GM12878 (cell line): Measurements from ENCODE around the gene LVRN. TPM values are rescaled to one million over a fixed set of nuclear protein-coding genes. Genes with fewer than 3 reads are reported as not detected.

Source experiments
- ATAC-seq: fragments of 200-7000 bp; cut with Tn5 transposase; 3 replicates; pipeline ENCODE4 v1.9.1; 2020; ENCODE audit warnings: mild to moderate bottlenecking, moderate library complexity
- BruUV-seq: library from RNA; stranded (reverse); fragments of 400-500 nt; replicated peaks from 2 replicates; lab custom pipeline; 2021; lab: Mats Ljungman, UMichigan
- CTCF ChIA-PET: fragments of 300-600 bp; sonication (Branson Sonifier 250); formaldehyde crosslinking; extraction: SDS; loops from one replicate; lab custom pipeline; 2021; ENCODE audit warnings: inconsistent platforms; lab: Yijun Ruan, JAX
- POLR2A ChIA-PET: fragments of 350-600 bp; formaldehyde crosslinking; extraction: SDS; loops from one replicate; lab custom pipeline; 2021; ENCODE audit warnings: inconsistent platforms; lab: Charles Lee
- RAD21 ChIA-PET: fragments of 300-600 bp; sonication (Branson Sonifier 250); formaldehyde crosslinking; loops from one replicate; lab custom pipeline; 2023; ENCODE audit warnings: antibody characterized with exemption; ENCODE audit not compliant: unreplicated experiment; lab: Charles Lee
- SMC1A ChIA-PET: fragments of 300-600 bp; sonication (Branson Sonifier 250); formaldehyde crosslinking; loops from one replicate; lab custom pipeline; 2023; ENCODE audit not compliant: unreplicated experiment, uncharacterized antibody; lab: Charles Lee
- DNase-seq: peaks from one replicate; pipeline ENCODE4 v3.0.0-alpha.2; 2011; ENCODE audit warnings: low read depth, low spot score
- FAIRE-seq: peaks from 3 replicates; lab custom pipeline; 2011; peaks lifted over from hg19 to GRCh38; lab: Jason Lieb, UNC
- H2AFZ ChIP-seq: 2 replicates; pipeline ENCODE4 v1.6.0; 2011; ENCODE audit warnings: low read depth, low read length, control low read depth; ENCODE audit not compliant: control insufficient read depth
- H3K27ac ChIP-seq: 2 replicates; pipeline ENCODE4 v1.5.1; 2011; ENCODE audit warnings: control low read depth; ENCODE audit not compliant: control insufficient read depth, insufficient read depth
- H3K27me3 ChIP-seq, 2 experiments: replicated peaks in 1 of 2; 2 replicates each; pipeline versions ENCODE4 v1.6.0 to v1.6.1; 2011; ENCODE audit warnings: low read length in 1 of 2; ENCODE audit not compliant: control insufficient read depth in 2 of 2, insufficient read depth in 2 of 2
- H3K36me3 ChIP-seq, 2 experiments: 2 replicates each; pipeline ENCODE4 v1.5.1; 2011; ENCODE audit warnings: low read length in 1 of 2; ENCODE audit not compliant: control insufficient read depth in 2 of 2, insufficient read depth in 2 of 2
- H3K4me1 ChIP-seq: 2 replicates; pipeline ENCODE4 v1.6.1; 2011; ENCODE audit warnings: mild to moderate bottlenecking, low read length, moderate library complexity, mixed read lengths; ENCODE audit not compliant: control insufficient read depth, insufficient read depth
- H3K4me2 ChIP-seq: 2 replicates; pipeline ENCODE4 v1.6.0; 2011; ENCODE audit warnings: control low read depth; ENCODE audit not compliant: control insufficient read depth, insufficient read depth
- H3K4me3 ChIP-seq: fragments of 200-600 bp; sonication (generic); 2 replicates; pipeline ENCODE4 v1.5.1; 2016
- H3K79me2 ChIP-seq: 2 replicates; pipeline ENCODE4 v1.6.0; 2011; ENCODE audit warnings: low read length; ENCODE audit not compliant: control insufficient read depth, insufficient read depth
- H3K9ac ChIP-seq: 2 replicates; pipeline ENCODE4 v1.8.0; 2011; ENCODE audit warnings: low read length, control low read depth, mixed read lengths; ENCODE audit not compliant: control insufficient read depth, insufficient read depth
- H3K9me3 ChIP-seq: replicated peaks from 3 replicates; pipeline ENCODE4 v1.5.1; 2011; ENCODE audit warnings: mild to moderate bottlenecking, low read length; ENCODE audit not compliant: control insufficient read depth, insufficient read depth
- H4K20me1 ChIP-seq: 2 replicates; pipeline ENCODE4 v1.6.0; 2011; ENCODE audit not compliant: control insufficient read depth, insufficient read depth
- ASH2L ChIP-seq: fragments of 300-600, 200-600 bp; sonication (generic); IDR thresholded peaks from 2 replicates; pipeline ENCODE4 v1.6.1; 2017; ENCODE audit warnings: low read depth, mild to moderate bottlenecking, borderline replicate concordance
- MTA3 ChIP-seq: IDR thresholded peaks from 2 replicates; pipeline ENCODE4 v1.6.1; 2012; ENCODE audit warnings: low read length, inconsistent platforms, borderline replicate concordance
- YY1 ChIP-seq: IDR thresholded peaks from 2 replicates; pipeline ENCODE4 v1.6.1; 2011; ENCODE audit warnings: low read depth, mild to moderate bottlenecking, low read length
- WGBS: methylation state at CpG from one replicate; pipeline ENCODE4 v1.1.6; 2016; ENCODE audit warnings: low lambda C conversion rate; ENCODE audit not compliant: insufficient replicate concordance, insufficient coverage; ENCODE audit errors: missing lambda C conversion rate; 5-methylcytosine and 5-hydroxymethylcytosine counted together
- in situ Hi-C: fragments of 300-500 bp; cut with MboI; formaldehyde crosslinking; loops from 9 replicates; pipeline ENCODE4 v1.14.3; 2018; ENCODE audit warnings: mixed read lengths
- intact Hi-C: fragments of 100-400 bp; cut with micrococcal nuclease; formaldehyde crosslinking; loops from one replicate; pipeline ENCODE4 v1.14.2; 2022; ENCODE audit not compliant: unreplicated experiment
- polyA plus RNA-seq, 11 experiments: library from polyadenylated mRNA; depleted of rRNA in 4 of 11; unstranded in 6 of 11; stranded (reverse) in 5 of 11; fragments of >200 nt; fragmentation: Nextera tagmentation in 4 of 11; fragmentation: Illumina TruSeq in 1 of 11; extraction: Ambion mirVana in 4 of 11; extraction: Trizol in 1 of 11; gene quantifications; 1 replicate in 1 of 11; 2 replicates in 10 of 11; pipeline versions ENCODE4 v1.2.1 to v1.2.3, GENCODE V29; 2011 to 2016; ENCODE audit warnings: inconsistent platforms in 2 of 11, missing spikeins in 2 of 11, low read depth in 1 of 11
- total RNA-seq, 4 experiments: library from RNA; depleted of rRNA in 3 of 4; stranded (reverse); fragments of >200 nt in 3 of 4; fragmentation: Illumina TruSeq in 1 of 4; extraction: Trizol in 1 of 4; gene quantifications; 2 replicates each; pipeline versions ENCODE4 v1.2.1 to v1.2.3, GENCODE V29; 2013 to 2021
- TF ChIP-seq, protein P1 (sequence below): fragments of 450-650 bp; IDR thresholded peaks from 2 replicates; pipeline ENCODE4 v1.6.1; 2017; ENCODE audit warnings: antibody characterized with exemption, mild to moderate bottlenecking, moderate library complexity

The LVRN gene
- total and polyA plus RNA-seq, 10 of the 15 experiments (the other 5 are each of a cell fraction or from before 2014, with no cell fraction given): 0.04 to 0.87 (median 0.11) TPM; not detected in 4

- POLR2A ChIA-PET: no interaction called here
- FAIRE-seq: no peak
- TF ChIP-seq ASH2L (no peak), YY1 (no peak), MTA3 (no peak)
- TF ChIP-seq, protein P1, sequence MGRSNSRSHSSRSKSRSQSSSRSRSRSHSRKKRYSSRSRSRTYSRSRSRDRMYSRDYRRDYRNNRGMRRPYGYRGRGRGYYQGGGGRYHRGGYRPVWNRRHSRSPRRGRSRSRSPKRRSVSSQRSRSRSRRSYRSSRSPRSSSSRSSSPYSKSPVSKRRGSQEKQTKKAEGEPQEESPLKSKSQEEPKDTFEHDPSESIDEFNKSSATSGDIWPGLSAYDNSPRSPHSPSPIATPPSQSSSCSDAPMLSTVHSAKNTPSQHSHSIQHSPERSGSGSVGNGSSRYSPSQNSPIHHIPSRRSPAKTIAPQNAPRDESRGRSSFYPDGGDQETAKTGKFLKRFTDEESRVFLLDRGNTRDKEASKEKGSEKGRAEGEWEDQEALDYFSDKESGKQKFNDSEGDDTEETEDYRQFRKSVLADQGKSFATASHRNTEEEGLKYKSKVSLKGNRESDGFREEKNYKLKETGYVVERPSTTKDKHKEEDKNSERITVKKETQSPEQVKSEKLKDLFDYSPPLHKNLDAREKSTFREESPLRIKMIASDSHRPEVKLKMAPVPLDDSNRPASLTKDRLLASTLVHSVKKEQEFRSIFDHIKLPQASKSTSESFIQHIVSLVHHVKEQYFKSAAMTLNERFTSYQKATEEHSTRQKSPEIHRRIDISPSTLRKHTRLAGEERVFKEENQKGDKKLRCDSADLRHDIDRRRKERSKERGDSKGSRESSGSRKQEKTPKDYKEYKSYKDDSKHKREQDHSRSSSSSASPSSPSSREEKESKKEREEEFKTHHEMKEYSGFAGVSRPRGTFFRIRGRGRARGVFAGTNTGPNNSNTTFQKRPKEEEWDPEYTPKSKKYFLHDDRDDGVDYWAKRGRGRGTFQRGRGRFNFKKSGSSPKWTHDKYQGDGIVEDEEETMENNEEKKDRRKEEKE: no peak
- no TSS peak for BruUV-seq
- DNase-seq: no peak
- intact Hi-C loops (loop anchor here (10.0 kb wide), 1 partner anchor 526 kb away; the partner anchor contains the start of gene FEM1C), in situ Hi-C loops (loop anchor here (25.0 kb wide), 1 partner anchor 234 kb away; the partner anchor contains the start of genes AP3S1 and ATG12)
- H3K4me3 ChIP-seq: no peak overlapping the region
- H4K20me1 ChIP-seq: no peaks in the 10 kb centered on the region
- H3K4me2 ChIP-seq: no peak overlapping the region
- H3K79me2 ChIP-seq: no peaks in the 10 kb centered on the region
- H3K36me3 ChIP-seq: no peaks in the 10 kb centered on the region
- CTCF ChIA-PET: no interaction called here
- RAD21 ChIA-PET: no interaction called here
- H3K9ac ChIP-seq: no peak overlapping the region
- H3K9me3 ChIP-seq: no peaks in the 10 kb centered on the region
- H2AFZ ChIP-seq: no peak overlapping the region
- H3K27me3 ChIP-seq: peaks cover 2 to 3% of the 10 kb centered on the region in 2 experiments; a peak in 3 of 4 replicates
- ATAC-seq: no peak
- SMC1A ChIA-PET: interaction anchor here (1.4 to 3.8 kb wide), 2 partner anchors 434 to 436 kb away, joined by 4 to 18 read pairs; no protein-coding TSS in a partner anchor
- 50% methylated on average over 1 of the region's 1 CpG for WGBS
- peaks cover 10% of the 10 kb centered on the region for H3K4me1 ChIP-seq
- no peak overlapping the region for H3K27ac ChIP-seq
These were observed 108.9 kb downstream of the LVRN start for GRCh38 chr5:116071211-116071610.
